C4-2B (cell line): ENCODE data around the gene ARHGAP31.

Source experiments
- CTCF ChIP-seq: fragments of 450-650 bp; conservative IDR thresholded peaks from 2 replicates; pipeline ENCODE4 v1.5.1; 2017; ENCODE audit warnings: mild to moderate bottlenecking
- ZFX ChIP-seq: fragments of 450-650 bp; IDR thresholded peaks from 2 replicates; pipeline ENCODE4 v1.6.1; 2017

GRCh38 chr3:119300991-119301391 is 6.8 kb downstream of the ARHGAP31 start:
- TF ChIP-seq CTCF (no peak), ZFX (no peak)
